ENCODE measurements around the gene PRCD. TPM values are rescaled to one million over a fixed set of nuclear protein-coding genes. Genes with fewer than 3 reads are reported as not detected.

Gene PRCD
- total and polyA plus RNA-seq, 2 donors (not counting 1 experiment from before 2014, with no cell fraction given), result 18.0 to 30.6 TPM

DNA sequence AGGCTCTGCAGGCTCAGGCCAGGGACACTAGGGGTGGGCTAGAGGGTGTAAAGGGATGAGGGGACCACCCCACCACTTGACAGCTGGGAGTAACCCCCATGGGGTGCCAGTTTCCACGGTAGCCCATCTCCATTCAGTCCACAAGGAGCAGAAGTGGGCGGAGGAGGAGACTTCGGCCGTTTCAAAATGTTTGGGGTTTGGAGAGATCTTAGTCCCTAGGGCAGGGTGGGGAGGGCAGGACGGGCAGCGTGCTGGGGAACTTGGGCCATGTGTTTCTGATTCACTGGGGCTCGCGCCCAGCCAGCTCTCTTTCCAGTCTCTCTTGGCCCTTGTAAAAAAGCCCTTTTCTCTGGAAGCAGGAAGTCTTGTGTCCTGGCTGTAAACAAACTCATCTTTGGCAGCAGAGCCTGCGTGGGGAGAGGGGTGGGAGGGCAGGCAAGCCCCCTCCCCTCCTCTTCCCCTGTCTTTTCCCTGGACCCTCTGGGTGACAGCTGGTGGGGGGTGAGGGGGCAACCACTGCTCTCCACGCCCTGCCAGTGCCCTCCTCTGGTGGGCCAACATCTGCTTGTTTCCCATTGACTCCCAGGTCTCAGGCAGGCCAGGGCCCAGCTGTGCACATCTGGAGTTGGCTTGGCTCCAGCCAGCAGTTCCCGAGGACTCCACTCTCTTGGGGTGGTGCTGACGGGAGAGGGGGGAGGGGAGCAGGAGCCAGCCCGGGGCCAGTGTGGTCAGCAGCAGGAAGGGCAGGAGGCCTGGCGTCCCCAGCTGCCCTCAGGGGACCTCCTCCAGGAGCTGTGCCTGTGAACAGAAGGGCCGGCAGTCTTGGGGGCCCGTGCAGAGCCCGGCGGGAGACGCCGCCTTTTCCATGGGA is 10.4 kb upstream of the PRCD start:
- H3K4me3 ChIP-seq (ENCODE audit: control extremely low read depth in 1 of 5, extremely low read depth in 1 of 5, insufficient read depth in 1 of 5, low read depth in 2 of 5, low read length in 4 of 5), result peak overlapping the region in 4 of 5 experiments; percentile 27 to 77 (median 71)
- H2AFZ ChIP-seq (ENCODE audit: insufficient read depth, low read depth, low read length, poor library complexity, severe bottlenecking), result peak overlapping the region; percentile 72
- H3K27me3 Mint-ChIP-seq, result no peaks in the 10 kb centered on the region
- peak overlapping the region; percentile 84 for H3K4me3 Mint-ChIP-seq
- TF ChIP-seq EZH2 (IDR thresholded peaks at IDR 0.05; ENCODE audit: borderline replicate concordance, insufficient read depth, low read depth, low read length, poor library complexity, severe bottlenecking), result no peak
- H3K27ac Mint-ChIP-seq, result peak overlapping the region; percentile 90
- peaks cover 50% of the 10 kb centered on the region for H3K4me1 Mint-ChIP-seq
- H3K4me2 ChIP-seq (replicated peaks; ENCODE audit: low read depth, low read length, poor library complexity, severe bottlenecking), result peak overlapping the region; percentile 98
- H3K27ac ChIP-seq (ENCODE audit: low read length in 2 of 2), result peak overlapping the region; percentile 97 to 99
- peak overlapping the region; percentile 77 for H3K9ac ChIP-seq (ENCODE audit: low read length)
- ChIA-PET POLR2A (interaction anchor here (0.5 to 2.9 kb wide), 7 partner anchors 11 to 37 kb away, joined by 3 to 31 read pairs (median 11); partner anchors contain the start of gene RHBDF2), CTCF (interaction anchor here (0.6 to 5.2 kb wide), 12 partner anchors 8 to 132 kb away, joined by 3 to 52 read pairs (median 8); partner anchors contain the start of genes AANAT, CYGB and PRCD)
- no peaks in the 10 kb centered on the region for H3K9me3 ChIP-seq (ENCODE audit: control extremely low read depth in 1 of 3, control insufficient read depth in 2 of 3, insufficient read depth in 1 of 3, low read length in 2 of 3)
- H3K36me3 ChIP-seq (replicated peaks in 1 of 2; ENCODE audit: control extremely low read depth in 1 of 2, control insufficient read depth in 1 of 2, extremely low read depth in 1 of 2, insufficient read depth in 2 of 2, low read length in 1 of 2), result no peaks in the 10 kb centered on the region
- WGBS (ENCODE audit: insufficient coverage), result 49% methylated on average over 15 of the region's 20 CpGs
- peaks cover 43% of the 10 kb centered on the region for H3K79me2 ChIP-seq (ENCODE audit: control insufficient read depth, insufficient read depth, low read length)
- no peaks in the 10 kb centered on the region for H3K27me3 ChIP-seq (replicated peaks in 1 of 4; ENCODE audit: control extremely low read depth in 1 of 4, control insufficient read depth in 3 of 4, insufficient read depth in 4 of 4, low read length in 3 of 4)
- no peaks in the 10 kb centered on the region for H4K20me1 ChIP-seq (ENCODE audit: control insufficient read depth, insufficient read depth, low read length, poor library complexity, severe bottlenecking)
- no peaks in the 10 kb centered on the region for H3K9me3 Mint-ChIP-seq (ENCODE audit: insufficient read depth)
- no peak for ATAC-seq (ENCODE audit: low read depth)
- intact Hi-C loops (cut with micrococcal nuclease), result loop anchor here (5.0 kb wide), 1 partner anchor 143 kb away; no protein-coding TSS in a partner anchor
- peak; percentile 43 for DNase-seq
- H3K4me1 ChIP-seq (ENCODE audit: control insufficient read depth in 2 of 2, insufficient read depth in 2 of 2, low read length in 2 of 2), result peaks cover 48 to 57% of the 10 kb centered on the region in 2 donors

DNA sequence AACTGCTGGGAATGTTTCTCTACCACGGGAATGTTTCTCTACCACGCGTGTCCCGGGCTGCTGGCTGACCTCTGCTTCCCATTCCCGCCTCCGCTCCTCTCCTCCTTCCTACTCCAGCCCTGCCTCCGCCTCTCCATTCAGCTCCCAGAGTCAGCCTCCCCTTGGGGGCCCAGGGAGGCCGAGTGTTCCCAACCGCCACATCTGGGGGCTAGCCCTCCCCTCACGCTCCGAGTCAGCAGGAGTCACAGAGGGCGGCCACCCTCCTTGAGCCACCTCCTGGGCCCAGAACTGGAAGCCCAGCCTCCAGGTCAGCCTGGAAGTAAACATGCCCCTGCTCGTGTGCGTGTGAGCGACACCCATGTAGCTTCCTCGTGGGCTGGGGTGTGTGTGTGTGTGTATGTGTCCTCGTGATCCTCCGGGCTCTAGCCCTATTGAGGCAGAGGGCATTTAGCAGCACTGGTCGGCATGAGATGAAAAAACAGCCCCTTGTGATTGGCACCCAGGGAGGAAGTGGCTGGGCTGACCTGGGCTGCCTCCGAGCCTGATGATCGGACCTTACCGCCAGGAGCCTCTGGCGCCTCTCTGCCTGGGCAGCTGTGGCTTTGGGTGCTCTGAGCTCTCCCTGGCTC is 9.6 kb upstream of the PRCD start:
- Histone ChIP-seq H3K79me2 (ENCODE audit: control insufficient read depth, insufficient read depth, low read length) (peaks cover 49% of the 10 kb centered on the region), H3K4me1 (ENCODE audit: control insufficient read depth in 2 of 2, insufficient read depth in 2 of 2, low read length in 2 of 2) (peaks cover 42 to 50% of the 10 kb centered on the region in 2 donors), H2AFZ (ENCODE audit: insufficient read depth, low read depth, low read length, poor library complexity, severe bottlenecking) (no peak overlapping the region), H3K27me3 (replicated peaks in 1 of 4; ENCODE audit: control extremely low read depth in 1 of 4, control insufficient read depth in 3 of 4, insufficient read depth in 4 of 4, low read length in 3 of 4) (no peaks in the 10 kb centered on the region), H4K20me1 (ENCODE audit: control insufficient read depth, insufficient read depth, low read length, poor library complexity, severe bottlenecking) (no peaks in the 10 kb centered on the region), H3K27ac (ENCODE audit: low read length in 2 of 2) (peak overlapping the region; percentile 97 to 99), H3K4me3 (ENCODE audit: control extremely low read depth in 1 of 5, extremely low read depth in 1 of 5, insufficient read depth in 1 of 5, low read depth in 2 of 5, low read length in 4 of 5) (no peak overlapping the region), H3K36me3 (replicated peaks in 1 of 2; ENCODE audit: control extremely low read depth in 1 of 2, control insufficient read depth in 1 of 2, extremely low read depth in 1 of 2, insufficient read depth in 2 of 2, low read length in 1 of 2) (no peaks in the 10 kb centered on the region), H3K9me3 (ENCODE audit: control extremely low read depth in 1 of 3, control insufficient read depth in 2 of 3, insufficient read depth in 1 of 3, low read length in 2 of 3) (no peaks in the 10 kb centered on the region), H3K9ac (ENCODE audit: low read length) (peak overlapping the region; percentile 77), H3K4me2 (replicated peaks; ENCODE audit: low read depth, low read length, poor library complexity, severe bottlenecking) (peak overlapping the region; percentile 98)
- TF ChIP-seq, protein P1, sequence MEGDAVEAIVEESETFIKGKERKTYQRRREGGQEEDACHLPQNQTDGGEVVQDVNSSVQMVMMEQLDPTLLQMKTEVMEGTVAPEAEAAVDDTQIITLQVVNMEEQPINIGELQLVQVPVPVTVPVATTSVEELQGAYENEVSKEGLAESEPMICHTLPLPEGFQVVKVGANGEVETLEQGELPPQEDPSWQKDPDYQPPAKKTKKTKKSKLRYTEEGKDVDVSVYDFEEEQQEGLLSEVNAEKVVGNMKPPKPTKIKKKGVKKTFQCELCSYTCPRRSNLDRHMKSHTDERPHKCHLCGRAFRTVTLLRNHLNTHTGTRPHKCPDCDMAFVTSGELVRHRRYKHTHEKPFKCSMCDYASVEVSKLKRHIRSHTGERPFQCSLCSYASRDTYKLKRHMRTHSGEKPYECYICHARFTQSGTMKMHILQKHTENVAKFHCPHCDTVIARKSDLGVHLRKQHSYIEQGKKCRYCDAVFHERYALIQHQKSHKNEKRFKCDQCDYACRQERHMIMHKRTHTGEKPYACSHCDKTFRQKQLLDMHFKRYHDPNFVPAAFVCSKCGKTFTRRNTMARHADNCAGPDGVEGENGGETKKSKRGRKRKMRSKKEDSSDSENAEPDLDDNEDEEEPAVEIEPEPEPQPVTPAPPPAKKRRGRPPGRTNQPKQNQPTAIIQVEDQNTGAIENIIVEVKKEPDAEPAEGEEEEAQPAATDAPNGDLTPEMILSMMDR (IDR thresholded peaks at IDR 0.05), result no peak
- no peak for TF ChIP-seq EZH2 (IDR thresholded peaks at IDR 0.05; ENCODE audit: borderline replicate concordance, insufficient read depth, low read depth, low read length, poor library complexity, severe bottlenecking)
- H3K27ac Mint-ChIP-seq, result peak overlapping the region; percentile 89
- no peaks in the 10 kb centered on the region for H3K9me3 Mint-ChIP-seq (ENCODE audit: insufficient read depth)
- POLR2A ChIA-PET, result no interaction called here
- no peak for DNase-seq
- no peak for ATAC-seq (ENCODE audit: low read depth)
- intact Hi-C loops (cut with micrococcal nuclease), result no loop called here
- CTCF ChIA-PET, result interaction anchor here (0.6 to 5.2 kb wide), 3 partner anchors 10 to 16 kb away, joined by 6 to 52 read pairs (median 11); partner anchors contain the start of gene PRCD
- H3K4me1 Mint-ChIP-seq, result peaks cover 45% of the 10 kb centered on the region
- no peaks in the 10 kb centered on the region for H3K27me3 Mint-ChIP-seq
- WGBS (ENCODE audit: insufficient coverage), result 93% methylated on average over 21 of the region's 23 CpGs
- peak overlapping the region; percentile 67 for H3K4me3 Mint-ChIP-seq
